Breast epithelium (tissue), 3 donors: Measurements from ENCODE around the gene BTG1.

ENCODE experiments used
- POLR2A ChIP-seq: fragments of 450-650 bp; IDR thresholded peaks from one replicate; pipeline ENCODE4 v1.6.1; 2016; ENCODE audit warnings: antibody characterized with exemption, mild to moderate bottlenecking, moderate library complexity
- TF ChIP-seq, protein P1 (sequence below), 3 donors: fragments of 450-650 bp; IDR thresholded peaks; one replicate each; pipeline ENCODE4 v1.5.1; 2016 to 2017; ENCODE audit warnings: antibody characterized with exemption in 3 of 3, mild to moderate bottlenecking in 3 of 3, moderate library complexity in 3 of 3

DNA sequence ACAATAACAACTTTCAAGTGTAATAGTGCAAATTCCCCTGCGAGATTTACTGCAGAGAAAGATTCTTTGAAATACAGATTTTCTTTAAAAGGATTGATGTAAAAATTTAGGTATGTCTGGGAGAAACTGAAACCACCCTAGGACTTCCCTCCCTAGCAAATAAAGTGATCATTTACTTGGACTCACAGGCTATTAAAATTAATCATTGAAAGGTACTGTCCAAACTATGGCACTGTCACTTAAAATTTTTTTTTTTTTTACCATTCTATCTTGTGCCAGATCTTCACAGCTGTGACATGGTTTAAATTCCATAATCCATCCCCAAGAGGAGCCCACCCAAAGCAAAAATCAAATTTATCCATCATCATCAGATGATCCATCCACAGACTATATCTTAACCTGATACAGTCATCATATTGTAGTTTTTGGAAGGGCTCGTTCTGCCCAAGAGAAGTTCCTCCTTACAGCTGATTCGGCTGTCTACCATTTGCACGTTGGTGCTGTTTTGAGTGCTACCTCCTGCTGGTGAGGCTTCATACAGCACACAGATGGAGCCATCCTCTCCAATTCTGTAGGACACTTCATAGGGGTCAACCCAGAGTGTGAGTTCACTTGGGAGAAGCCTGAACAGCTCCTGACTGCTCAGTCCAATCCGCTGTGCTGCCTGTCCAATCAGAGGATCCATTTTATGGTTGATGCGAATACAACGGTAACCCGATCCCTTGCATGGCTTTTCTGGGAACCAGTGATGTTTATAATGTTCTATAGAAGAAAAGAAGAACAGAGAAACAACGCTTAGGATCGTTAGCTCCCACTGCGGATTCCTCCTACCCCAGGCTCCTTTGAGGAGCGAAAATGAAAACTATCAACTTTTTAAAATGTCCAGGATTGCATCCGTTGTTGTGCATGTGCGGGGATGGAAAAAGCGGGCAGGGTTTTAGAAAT, 1.7 kb downstream of the BTG1 start:
- TF ChIP-seq, protein P1, sequence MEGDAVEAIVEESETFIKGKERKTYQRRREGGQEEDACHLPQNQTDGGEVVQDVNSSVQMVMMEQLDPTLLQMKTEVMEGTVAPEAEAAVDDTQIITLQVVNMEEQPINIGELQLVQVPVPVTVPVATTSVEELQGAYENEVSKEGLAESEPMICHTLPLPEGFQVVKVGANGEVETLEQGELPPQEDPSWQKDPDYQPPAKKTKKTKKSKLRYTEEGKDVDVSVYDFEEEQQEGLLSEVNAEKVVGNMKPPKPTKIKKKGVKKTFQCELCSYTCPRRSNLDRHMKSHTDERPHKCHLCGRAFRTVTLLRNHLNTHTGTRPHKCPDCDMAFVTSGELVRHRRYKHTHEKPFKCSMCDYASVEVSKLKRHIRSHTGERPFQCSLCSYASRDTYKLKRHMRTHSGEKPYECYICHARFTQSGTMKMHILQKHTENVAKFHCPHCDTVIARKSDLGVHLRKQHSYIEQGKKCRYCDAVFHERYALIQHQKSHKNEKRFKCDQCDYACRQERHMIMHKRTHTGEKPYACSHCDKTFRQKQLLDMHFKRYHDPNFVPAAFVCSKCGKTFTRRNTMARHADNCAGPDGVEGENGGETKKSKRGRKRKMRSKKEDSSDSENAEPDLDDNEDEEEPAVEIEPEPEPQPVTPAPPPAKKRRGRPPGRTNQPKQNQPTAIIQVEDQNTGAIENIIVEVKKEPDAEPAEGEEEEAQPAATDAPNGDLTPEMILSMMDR (IDR thresholded peaks at IDR 0.05) = peak; percentile 46 to 74 (median 66)
- TF ChIP-seq POLR2A = no peak
